Activated B cell treated with CpG ODN at 0.5 μM for 24 hours (primary cell): ENCODE measurements around the gene CFAP69. TPM values are rescaled to one million over a fixed set of nuclear protein-coding genes. Genes with fewer than 3 reads are reported as not detected.

Experiments used
- ATAC-seq: fragments of 200-7000 bp; cut with Tn5 transposase; one replicate; pipeline ENCODE4 v1.10.0; 2021; ENCODE audit warnings: low read depth, mild to moderate bottlenecking, moderate library complexity
- CTCF ChIA-PET: fragments of 350-600 bp; sonication (Branson Sonifier 250); formaldehyde crosslinking; loops from one replicate; lab custom pipeline; 2021; ENCODE audit warnings: antibody characterized with exemption; lab: Charles Lee
- POLR2A ChIA-PET: fragments of 350-600 bp; sonication (Branson Sonifier 250); formaldehyde crosslinking; loops from one replicate; lab custom pipeline; 2021; ENCODE audit warnings: antibody characterized with exemption; lab: Charles Lee
- DNase-seq: peaks from one replicate; pipeline ENCODE4 v3.0.0; 2022
- H3K27ac Mint-ChIP-seq: one replicate; pipeline ENCODE4 v1.8.0; 2020; ENCODE audit warnings: mixed read lengths
- H3K27me3 Mint-ChIP-seq: one replicate; pipeline ENCODE4 v1.8.0; 2021; ENCODE audit warnings: mixed read lengths
- H3K36me3 Mint-ChIP-seq: one replicate; pipeline ENCODE4 v1.8.0; 2021; ENCODE audit warnings: low read depth, mixed read lengths
- H3K4me1 Mint-ChIP-seq: one replicate; pipeline ENCODE4 v1.8.0; 2021; ENCODE audit warnings: mixed read lengths
- H3K4me3 Mint-ChIP-seq: one replicate; pipeline ENCODE4 v1.8.0; 2020; ENCODE audit warnings: mild to moderate bottlenecking, mixed read lengths
- H3K9me3 Mint-ChIP-seq: one replicate; pipeline ENCODE4 v1.8.0; 2020; ENCODE audit warnings: mixed read lengths
- intact Hi-C: fragments of 100-400 bp; cut with micrococcal nuclease; formaldehyde crosslinking; loops from one replicate; pipeline ENCODE4 v1.15.1; 2024
- total RNA-seq: library from RNA; stranded (reverse); gene quantifications from 2 replicates; pipeline ENCODE4 v1.2.3, GENCODE V29; 2022
- TF ChIP-seq, protein P1 (sequence below): fragments of 200-600 bp; IDR thresholded peaks from one replicate; pipeline ENCODE4 v1.8.0; 2022; ENCODE audit warnings: antibody characterized with exemption, mild to moderate bottlenecking

The CFAP69 gene
- total RNA-seq, 1 donor from 2014 or later: 0.62 TPM

DNA sequence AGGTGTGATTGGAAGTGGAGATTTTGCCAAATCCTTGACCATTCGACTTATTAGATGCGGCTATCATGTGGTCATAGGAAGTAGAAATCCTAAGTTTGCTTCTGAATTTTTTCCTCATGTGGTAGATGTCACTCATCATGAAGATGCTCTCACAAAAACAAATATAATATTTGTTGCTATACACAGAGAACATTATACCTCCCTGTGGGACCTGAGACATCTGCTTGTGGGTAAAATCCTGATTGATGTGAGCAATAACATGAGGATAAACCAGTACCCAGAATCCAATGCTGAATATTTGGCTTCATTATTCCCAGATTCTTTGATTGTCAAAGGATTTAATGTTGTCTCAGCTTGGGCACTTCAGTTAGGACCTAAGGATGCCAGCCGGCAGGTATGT, 19.8 kb upstream of the CFAP69 start:
- intact Hi-C loops: no loop called here
- ATAC-seq: no peak
- Mint-ChIP-seq H3K4me1 (no peaks in the 10 kb centered on the region), H3K9me3 (no peaks in the 10 kb centered on the region), H3K36me3 (no peaks in the 10 kb centered on the region), H3K27ac (no peak overlapping the region), H3K4me3 (no peak overlapping the region), H3K27me3 (peaks cover 21% of the 10 kb centered on the region)
- no peak for DNase-seq
- TF ChIP-seq, protein P1, sequence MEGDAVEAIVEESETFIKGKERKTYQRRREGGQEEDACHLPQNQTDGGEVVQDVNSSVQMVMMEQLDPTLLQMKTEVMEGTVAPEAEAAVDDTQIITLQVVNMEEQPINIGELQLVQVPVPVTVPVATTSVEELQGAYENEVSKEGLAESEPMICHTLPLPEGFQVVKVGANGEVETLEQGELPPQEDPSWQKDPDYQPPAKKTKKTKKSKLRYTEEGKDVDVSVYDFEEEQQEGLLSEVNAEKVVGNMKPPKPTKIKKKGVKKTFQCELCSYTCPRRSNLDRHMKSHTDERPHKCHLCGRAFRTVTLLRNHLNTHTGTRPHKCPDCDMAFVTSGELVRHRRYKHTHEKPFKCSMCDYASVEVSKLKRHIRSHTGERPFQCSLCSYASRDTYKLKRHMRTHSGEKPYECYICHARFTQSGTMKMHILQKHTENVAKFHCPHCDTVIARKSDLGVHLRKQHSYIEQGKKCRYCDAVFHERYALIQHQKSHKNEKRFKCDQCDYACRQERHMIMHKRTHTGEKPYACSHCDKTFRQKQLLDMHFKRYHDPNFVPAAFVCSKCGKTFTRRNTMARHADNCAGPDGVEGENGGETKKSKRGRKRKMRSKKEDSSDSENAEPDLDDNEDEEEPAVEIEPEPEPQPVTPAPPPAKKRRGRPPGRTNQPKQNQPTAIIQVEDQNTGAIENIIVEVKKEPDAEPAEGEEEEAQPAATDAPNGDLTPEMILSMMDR: no peak
- ChIA-PET CTCF (no interaction called here), POLR2A (no interaction called here)

DNA sequence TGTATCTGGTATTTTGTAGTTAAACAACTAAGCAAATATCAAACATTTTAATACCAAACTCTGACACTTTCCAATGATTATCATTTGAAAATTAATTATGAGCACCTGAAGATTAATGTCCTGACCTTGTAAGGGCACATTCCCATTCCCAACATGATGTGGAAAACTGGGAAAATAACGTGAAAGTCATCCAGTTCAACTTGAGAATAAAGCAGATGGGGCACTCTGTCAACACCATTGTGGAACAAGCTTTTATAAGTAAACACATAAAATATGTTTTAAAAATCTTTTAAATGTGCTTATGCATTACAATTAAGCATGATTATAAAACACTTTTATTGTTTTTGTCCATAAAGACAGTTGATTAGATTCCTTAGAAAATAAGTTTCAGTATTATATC, 19.4 kb upstream of the CFAP69 start:
- Mint-ChIP-seq H3K9me3 (no peaks in the 10 kb centered on the region), H3K4me3 (no peak overlapping the region)

DNA sequence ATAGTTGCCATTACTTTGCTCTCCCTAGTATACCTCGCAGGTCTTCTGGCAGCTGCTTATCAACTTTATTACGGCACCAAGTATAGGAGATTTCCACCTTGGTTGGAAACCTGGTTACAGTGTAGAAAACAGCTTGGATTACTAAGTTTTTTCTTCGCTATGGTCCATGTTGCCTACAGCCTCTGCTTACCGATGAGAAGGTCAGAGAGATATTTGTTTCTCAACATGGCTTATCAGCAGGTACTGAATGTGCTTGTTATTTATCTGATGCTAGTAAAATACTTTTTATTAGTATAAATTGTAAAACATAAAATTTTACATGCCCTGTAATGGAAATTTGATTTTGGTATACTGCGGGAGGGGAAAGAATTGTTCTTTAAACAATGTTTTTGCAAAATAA, 17.7 kb upstream of the CFAP69 start:
- H3K36me3 Mint-ChIP-seq: no peaks in the 10 kb centered on the region
- no peaks in the 10 kb centered on the region for H3K9me3 Mint-ChIP-seq
- ATAC-seq (no peak), DNase-seq (no peak)
- intact Hi-C loops: no loop called here
- ChIA-PET CTCF (no interaction called here), POLR2A (no interaction called here)
- H3K27me3 Mint-ChIP-seq: peaks cover 15% of the 10 kb centered on the region
- TF ChIP-seq, protein P1: no peak
- no peaks in the 10 kb centered on the region for H3K4me1 Mint-ChIP-seq
- H3K4me3 Mint-ChIP-seq: no peak overlapping the region
- H3K27ac Mint-ChIP-seq: no peak overlapping the region

More for the DNA sequence above, 19.4 kb upstream of the CFAP69 start:
- TF ChIP-seq, protein P1: no peak
- intact Hi-C loops: no loop called here
- no peak overlapping the region for H3K27ac Mint-ChIP-seq
- CTCF ChIA-PET: no interaction called here
- H3K36me3 Mint-ChIP-seq: no peaks in the 10 kb centered on the region
- peaks cover 19% of the 10 kb centered on the region for H3K27me3 Mint-ChIP-seq
- no peaks in the 10 kb centered on the region for H3K4me1 Mint-ChIP-seq
- no peak for ATAC-seq
- POLR2A ChIA-PET: no interaction called here
- DNase-seq: no peak

DNA sequence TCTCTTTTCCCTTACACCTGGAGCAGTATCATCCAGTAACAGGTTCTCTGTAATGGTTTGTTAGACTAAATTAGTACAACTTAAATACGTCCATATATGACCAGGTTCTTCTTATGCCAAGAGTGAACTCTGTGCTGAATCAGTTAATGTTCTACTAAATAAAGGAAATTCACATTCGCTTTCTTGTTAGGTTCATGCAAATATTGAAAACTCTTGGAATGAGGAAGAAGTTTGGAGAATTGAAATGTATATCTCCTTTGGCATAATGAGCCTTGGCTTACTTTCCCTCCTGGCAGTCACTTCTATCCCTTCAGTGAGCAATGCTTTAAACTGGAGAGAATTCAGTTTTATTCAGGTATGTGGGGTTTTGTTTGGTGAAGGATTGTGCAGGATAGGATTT, 15.3 kb upstream of the CFAP69 start:
- Mint-ChIP-seq H3K4me1 (no peaks in the 10 kb centered on the region), H3K4me3 (no peak overlapping the region), H3K27me3 (peaks cover 9% of the 10 kb centered on the region), H3K27ac (no peak overlapping the region), H3K36me3 (no peaks in the 10 kb centered on the region), H3K9me3 (no peaks in the 10 kb centered on the region)
- TF ChIP-seq, protein P1: no peak
- no peak for DNase-seq
- intact Hi-C loops: no loop called here
- ChIA-PET CTCF (no interaction called here), POLR2A (no interaction called here)
- no peak for ATAC-seq

DNA sequence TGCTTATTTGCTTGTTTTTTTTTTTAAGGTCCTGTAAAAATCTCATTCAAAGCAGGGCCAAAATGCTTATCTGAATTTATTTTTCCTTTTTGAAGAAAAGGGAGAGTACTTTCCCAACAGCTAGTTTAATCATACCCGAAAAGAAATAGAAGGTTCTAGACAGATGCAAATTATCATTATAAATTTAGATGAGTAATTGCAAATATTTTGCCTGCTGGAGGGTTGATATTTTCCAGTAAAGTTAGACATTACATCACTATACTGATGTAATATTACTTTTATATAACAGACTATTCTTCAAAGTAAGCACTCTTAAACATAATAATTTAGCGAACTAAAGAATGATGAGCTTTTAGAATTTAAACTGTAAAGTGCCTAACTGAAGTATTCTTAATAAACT, 14.1 kb upstream of the CFAP69 start:
- no peaks in the 10 kb centered on the region for H3K36me3 Mint-ChIP-seq
- H3K9me3 Mint-ChIP-seq: no peaks in the 10 kb centered on the region
- POLR2A ChIA-PET: no interaction called here
- H3K4me1 Mint-ChIP-seq: no peaks in the 10 kb centered on the region
- no peak overlapping the region for H3K27ac Mint-ChIP-seq
- H3K27me3 Mint-ChIP-seq: peaks cover 4% of the 10 kb centered on the region
- DNase-seq (no peak), ATAC-seq (no peak)
- TF ChIP-seq, protein P1: no peak
- CTCF ChIA-PET: no interaction called here
- intact Hi-C loops: no loop called here
- H3K4me3 Mint-ChIP-seq: no peak overlapping the region
